HG03280 (cell line): ENCODE measurements around the gene ASPHD2.
"Not testable (repeated sequence)": the region's sequence is repeated elsewhere in the genome, so short reads cannot be mapped to it uniquely, and the experiment has no call there.

Experiments used
- ATAC-seq: cut with Tn5 transposase; IDR thresholded peaks from one replicate; pipeline ENCODE4 v1.9.1; 2021; ENCODE audit warnings: mild to moderate bottlenecking, moderate library complexity; ENCODE audit not compliant: unreplicated experiment

Gene ASPHD2

GRCh38 chr22:26416256-26416655 is 12.8 kb upstream of the ASPHD2 start:
- ATAC-seq = no peak

- no peak for ATAC-seq
Measured at GRCh38 chr22:26416670-26417276, 12.3 kb upstream of the ASPHD2 start.

- no peak for ATAC-seq
Measured at GRCh38 chr22:26417406-26417805, 11.7 kb upstream of the ASPHD2 start.

- ATAC-seq = no peak
Measured at GRCh38 chr22:26418620-26419019, 10.4 kb upstream of the ASPHD2 start.

- no peak for ATAC-seq
Measured at GRCh38 chr22:26426924-26427323, 2.1 kb upstream of the ASPHD2 start.

- ATAC-seq = peak; percentile 18
Measured at GRCh38 chr22:26429458-26430286, 612 bp downstream of the ASPHD2 start.

- ATAC-seq = no peak
Measured at GRCh38 chr22:26430600-26430999, 1.5 kb downstream of the ASPHD2 start.

- ATAC-seq = no peak
Measured at GRCh38 chr22:26431261-26431995, 2.4 kb downstream of the ASPHD2 start.

GRCh38 chr22:26432619-26433311 is 3.7 kb downstream of the ASPHD2 start:
- ATAC-seq = no peak

GRCh38 chr22:26433805-26434204 is 4.7 kb downstream of the ASPHD2 start:
- ATAC-seq = no peak

GRCh38 chr22:26435327-26436093 is 6.5 kb downstream of the ASPHD2 start:
- ATAC-seq = no peak

GRCh38 chr22:26436903-26437515 is 7.9 kb downstream of the ASPHD2 start:
- ATAC-seq = no peak

GRCh38 chr22:26437694-26438392 is 8.8 kb downstream of the ASPHD2 start:
- ATAC-seq = no peak

- not testable (repeated sequence) for ATAC-seq
Measured at GRCh38 chr22:26438776-26439175, 9.7 kb downstream of the ASPHD2 start.

- no peak for ATAC-seq
Measured at GRCh38 chr22:26439559-26439958, 10.5 kb downstream of the ASPHD2 start.

- ATAC-seq = no peak
Measured at GRCh38 chr22:26442086-26442756, 13.2 kb downstream of the ASPHD2 start.

- ATAC-seq = no peak
Measured at GRCh38 chr22:26443901-26444690, 15.0 kb downstream of the ASPHD2 start.

GRCh38 chr22:26444777-26445176 is 15.7 kb downstream of the ASPHD2 start:
- no peak for ATAC-seq
